Measurements from ENCODE around the gene CAMKMT.

DNA sequence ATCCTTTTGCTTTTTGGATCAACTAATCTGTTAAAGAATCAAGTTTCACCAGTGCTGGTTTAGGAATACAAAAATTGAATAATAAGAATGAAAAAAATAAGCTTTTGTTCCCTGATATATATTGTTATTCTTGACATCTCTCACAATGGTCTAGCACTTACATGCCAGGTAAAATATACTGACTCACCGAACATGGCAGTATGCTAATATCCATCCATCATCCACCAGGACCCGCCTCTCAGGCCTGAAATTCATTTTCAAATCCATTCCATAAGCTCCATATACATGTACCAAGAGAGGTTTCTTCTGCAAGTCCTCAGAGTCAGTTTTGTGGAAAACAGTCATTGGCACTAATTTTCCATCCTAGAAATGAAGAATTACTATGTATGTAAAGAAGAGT, 33.0 kb upstream of the CAMKMT start:
- no peak for TF ChIP-seq POLR2A (IDR thresholded peaks at IDR 0.05)
- TF ChIP-seq, protein P1, sequence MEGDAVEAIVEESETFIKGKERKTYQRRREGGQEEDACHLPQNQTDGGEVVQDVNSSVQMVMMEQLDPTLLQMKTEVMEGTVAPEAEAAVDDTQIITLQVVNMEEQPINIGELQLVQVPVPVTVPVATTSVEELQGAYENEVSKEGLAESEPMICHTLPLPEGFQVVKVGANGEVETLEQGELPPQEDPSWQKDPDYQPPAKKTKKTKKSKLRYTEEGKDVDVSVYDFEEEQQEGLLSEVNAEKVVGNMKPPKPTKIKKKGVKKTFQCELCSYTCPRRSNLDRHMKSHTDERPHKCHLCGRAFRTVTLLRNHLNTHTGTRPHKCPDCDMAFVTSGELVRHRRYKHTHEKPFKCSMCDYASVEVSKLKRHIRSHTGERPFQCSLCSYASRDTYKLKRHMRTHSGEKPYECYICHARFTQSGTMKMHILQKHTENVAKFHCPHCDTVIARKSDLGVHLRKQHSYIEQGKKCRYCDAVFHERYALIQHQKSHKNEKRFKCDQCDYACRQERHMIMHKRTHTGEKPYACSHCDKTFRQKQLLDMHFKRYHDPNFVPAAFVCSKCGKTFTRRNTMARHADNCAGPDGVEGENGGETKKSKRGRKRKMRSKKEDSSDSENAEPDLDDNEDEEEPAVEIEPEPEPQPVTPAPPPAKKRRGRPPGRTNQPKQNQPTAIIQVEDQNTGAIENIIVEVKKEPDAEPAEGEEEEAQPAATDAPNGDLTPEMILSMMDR (IDR thresholded peaks at IDR 0.05), result no peak

Data from Peyer's patch (tissue), 4 donors.